Right cardiac atrium (tissue), 5 donors: Measurements from ENCODE around the gene ALOX15B. TPM values are rescaled to one million over a fixed set of nuclear protein-coding genes. Genes with fewer than 3 reads are reported as not detected.

ENCODE experiments used
- ATAC-seq, 2 donors: fragments of 200-7000 bp; cut with Tn5 transposase; one replicate each; pipeline versions ENCODE4 v1.8.0 to v1.9.1; 2020; ENCODE audit warnings: moderate library complexity in 2 of 2, mild to moderate bottlenecking in 1 of 2
- DNase-seq, 3 donors: peaks; one replicate each; pipeline ENCODE4 v3.0.0-alpha.2; 2020
- H3K27ac ChIP-seq: one replicate; pipeline ENCODE4 v1.5.1; 2013; ENCODE audit warnings: mild to moderate bottlenecking, low read length, control low read depth, moderate library complexity
- H3K27me3 ChIP-seq: one replicate; pipeline ENCODE4 v1.6.1; 2013; ENCODE audit not compliant: control insufficient read depth, insufficient read depth
- H3K4me1 ChIP-seq: one replicate; pipeline ENCODE4 v1.6.1; 2013; ENCODE audit warnings: low read length; ENCODE audit not compliant: control insufficient read depth, insufficient read depth
- H3K4me3 ChIP-seq: one replicate; pipeline ENCODE4 v1.5.1; 2013; ENCODE audit warnings: low read length, control low read depth
- H3K9me3 ChIP-seq: one replicate; pipeline ENCODE4 v1.6.1; 2013; ENCODE audit warnings: low read length; ENCODE audit not compliant: control insufficient read depth
- WGBS: extraction: QIAGEN DNeasy Blood & Tissue Kit; methylation state at CpG from one replicate; pipeline ENCODE4 v1.1.7; 2013; 5-methylcytosine and 5-hydroxymethylcytosine counted together
- intact Hi-C, 4 donors: fragments of 100-400 bp; cut with DNase I; formaldehyde crosslinking; loops; one replicate each; pipeline versions ENCODE4 v1.11.0 to v1.14.0; 2022 to 2023
- polyA plus RNA-seq: library from polyadenylated mRNA; stranded (reverse); fragments of 200-250 nt; gene quantifications from one replicate; pipeline ENCODE4 v1.2.3, GENCODE V29; 2013
- total RNA-seq, 4 donors: library from RNA; stranded (reverse); fragmentation: NEBNext Ultra II Directional; extraction: Animal tissue kit (Norgen Biotek cat#: 25700); gene quantifications; one replicate each; pipeline ENCODE4 v1.2.1, GENCODE V29; 2021
- donor health status: healthy with polysubstance abuse.
- donor health status: DM: no; HTN: yes; CAD: no.
- donor health status: DM: no; HTN: no; CAD: no.
- donor health status: DM: no; HTN: yes; CAD: no; lungs with severe emphysema.
- donor health status: DM: yes; HTN: yes; CAD: no.

Gene ALOX15B
- total and polyA plus RNA-seq, 5 donors, result 0.25 to 0.68 (median 0.54) TPM

GRCh38 chr17:8081876-8082275 is 43.0 kb downstream of the ALOX15B start:
- WGBS, result 91% methylated on average over 3 of the region's 3 CpGs
- Histone ChIP-seq H3K27ac (no peak overlapping the region), H3K4me1 (no peaks in the 10 kb centered on the region), H3K27me3 (no peaks in the 10 kb centered on the region), H3K9me3 (no peaks in the 10 kb centered on the region), H3K4me3 (no peak overlapping the region)
- no peak for ATAC-seq
- intact Hi-C loops, result loop anchor here in 1 of 4 donors (5.0 kb wide), 1 partner anchor 35 kb away; the partner anchor contains the start of gene ALOXE3
- DNase-seq, result no peak

- intact Hi-C loops, result loop anchor here in 1 of 4 donors (5.0 kb wide), 1 partner anchor 35 kb away; the partner anchor contains the start of gene ALOXE3
- WGBS, result 74% methylated on average over 10 of the region's 10 CpGs
- no peak for ATAC-seq
Measured at GRCh38 chr17:8082292-8082691, 43.4 kb downstream of the ALOX15B start.

GRCh38 chr17:8084250-8084649 is 45.4 kb downstream of the ALOX15B start:
- intact Hi-C loops, result loop anchor here in 1 of 4 donors (5.0 kb wide), 1 partner anchor 33 kb away; the partner anchor contains the start of gene ALOXE3
- H3K27me3 ChIP-seq, result no peaks in the 10 kb centered on the region
- H3K9me3 ChIP-seq, result no peaks in the 10 kb centered on the region
- H3K27ac ChIP-seq, result no peak overlapping the region
- ATAC-seq (no peak), DNase-seq (no peak)
- WGBS, result 83% methylated on average over 6 of the region's 6 CpGs
- no peaks in the 10 kb centered on the region for H3K4me1 ChIP-seq
- H3K4me3 ChIP-seq, result no peak overlapping the region

More at GRCh38 chr17:8082292-8082691, 43.4 kb downstream of the ALOX15B start:
- Histone ChIP-seq H3K27me3 (no peaks in the 10 kb centered on the region), H3K9me3 (no peaks in the 10 kb centered on the region), H3K4me3 (no peak overlapping the region), H3K4me1 (no peaks in the 10 kb centered on the region), H3K27ac (no peak overlapping the region)
- no peak for DNase-seq

GRCh38 chr17:8087075-8087951 is 48.5 kb downstream of the ALOX15B start, which contains the start of gene ALOX12B:
TSS of gene ALOX12B (minus strand) at chr17:8087716. CDS start at chr17:8087442, 274 bp downstream.
- Histone ChIP-seq H3K4me3 (no peak within 1 kb of the TSS), H3K27me3 (no peaks in the 10 kb centered on the region), H3K4me1 (no peaks in the 10 kb centered on the region), H3K27ac (no peak within 1 kb of the TSS), H3K9me3 (no peaks in the 10 kb centered on the region)
- ATAC-seq, result no peak
- DNase-seq, result peak in 1 of 3 donors; percentile 39
- intact Hi-C loops, result no loop called here
- 79% methylated on average over 20 of the region's 20 CpGs for WGBS

DNA sequence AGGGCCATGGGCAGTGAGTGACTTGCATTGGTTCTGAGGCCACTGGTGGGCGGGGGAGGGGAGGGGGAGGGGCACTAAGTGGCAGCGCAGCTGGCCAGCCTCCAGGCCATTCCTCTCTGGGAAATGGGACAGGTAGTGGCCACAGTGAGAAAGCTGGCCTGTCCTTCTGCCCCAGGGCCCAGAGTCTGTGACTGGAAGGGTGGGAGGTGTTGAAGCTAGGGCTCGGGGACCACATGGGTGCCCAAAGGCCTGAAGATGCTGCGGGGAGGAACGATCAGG is 49.0 kb downstream of the ALOX15B start:
- ATAC-seq, result no peak
- no peak for DNase-seq
- Histone ChIP-seq H3K9me3 (no peaks in the 10 kb centered on the region), H3K4me1 (no peaks in the 10 kb centered on the region), H3K4me3 (no peak overlapping the region), H3K27ac (no peak overlapping the region), H3K27me3 (no peaks in the 10 kb centered on the region)
- intact Hi-C loops, result no loop called here
- WGBS, result 72% methylated on average over 5 of the region's 5 CpGs

DNA sequence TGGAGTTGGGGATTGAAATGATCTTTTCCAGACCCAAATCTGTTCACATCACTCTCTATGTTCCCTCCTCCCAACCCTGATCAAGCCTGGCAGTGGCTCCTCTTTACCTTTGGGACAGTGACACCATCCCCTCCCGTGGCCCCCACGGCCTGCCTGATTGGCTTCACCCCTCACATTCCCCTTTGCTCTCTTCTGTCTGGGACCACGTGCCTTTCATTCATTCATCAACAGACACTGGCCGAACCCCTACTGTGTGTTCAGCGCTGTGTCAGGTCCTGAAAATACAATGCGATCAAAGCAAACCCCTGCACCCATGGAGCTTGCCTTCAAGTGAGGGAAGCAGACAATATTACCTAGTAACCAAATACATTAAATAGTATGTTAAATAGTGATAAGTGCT is 50.9 kb downstream of the ALOX15B start:
- DNase-seq (no peak), ATAC-seq (no peak)
- Histone ChIP-seq H3K27me3 (no peaks in the 10 kb centered on the region), H3K9me3 (no peaks in the 10 kb centered on the region), H3K27ac (no peak overlapping the region), H3K4me3 (no peak overlapping the region), H3K4me1 (no peaks in the 10 kb centered on the region)
- WGBS, result 74% methylated on average over 6 of the region's 6 CpGs
- intact Hi-C loops, result loop anchor here in 2 of 4 donors (10.0 kb wide), 2 partner anchors 215 to 225 kb away; partner anchors contain the start of gene ARHGEF15 (in 1 of the 2)

DNA sequence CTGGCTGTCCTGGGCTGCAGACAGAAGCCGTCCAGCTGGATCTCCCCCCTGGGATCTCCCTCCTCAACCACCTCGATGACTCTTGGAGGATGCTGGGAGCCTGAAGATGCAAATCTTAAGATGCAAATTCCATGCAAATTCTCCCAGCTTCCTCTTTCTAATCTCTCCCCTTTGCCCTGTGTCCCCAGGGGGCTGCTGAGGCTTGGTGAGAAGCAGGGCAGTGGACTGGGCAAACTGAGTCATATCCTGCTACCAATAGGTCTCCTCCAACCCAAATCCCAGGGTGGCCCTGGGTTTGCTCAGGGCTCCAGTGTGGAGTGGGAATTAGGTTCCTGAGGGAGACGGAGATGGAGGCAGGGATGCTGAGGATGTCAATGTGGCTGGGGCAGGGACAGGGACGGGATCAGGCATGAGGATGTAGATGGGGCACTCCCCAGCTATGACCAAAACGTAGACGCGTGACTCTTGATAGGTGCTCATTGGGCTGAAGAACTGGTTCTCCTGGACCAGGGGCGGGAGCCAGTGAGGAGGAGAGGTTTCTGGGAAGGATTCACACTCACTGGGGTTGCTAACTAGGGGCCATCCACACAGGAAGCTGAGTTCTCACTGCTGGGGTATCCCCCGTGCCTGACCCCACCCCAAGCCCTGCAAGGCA is 52.3 kb downstream of the ALOX15B start:
- peak in 1 of 2 donors; percentile 25 for ATAC-seq
- intact Hi-C loops, result loop anchor here in 2 of 4 donors (10.0 kb wide), 2 partner anchors 214 to 224 kb away; partner anchors contain the start of gene ARHGEF15 (in 1 of the 2)
- H3K27me3 ChIP-seq, result no peaks in the 10 kb centered on the region
- no peak for DNase-seq
- WGBS, result 41% methylated on average over 9 of the region's 9 CpGs
- H3K9me3 ChIP-seq, result no peaks in the 10 kb centered on the region
- no peak overlapping the region for H3K27ac ChIP-seq
- H3K4me3 ChIP-seq, result no peak overlapping the region
- H3K4me1 ChIP-seq, result no peaks in the 10 kb centered on the region

DNA sequence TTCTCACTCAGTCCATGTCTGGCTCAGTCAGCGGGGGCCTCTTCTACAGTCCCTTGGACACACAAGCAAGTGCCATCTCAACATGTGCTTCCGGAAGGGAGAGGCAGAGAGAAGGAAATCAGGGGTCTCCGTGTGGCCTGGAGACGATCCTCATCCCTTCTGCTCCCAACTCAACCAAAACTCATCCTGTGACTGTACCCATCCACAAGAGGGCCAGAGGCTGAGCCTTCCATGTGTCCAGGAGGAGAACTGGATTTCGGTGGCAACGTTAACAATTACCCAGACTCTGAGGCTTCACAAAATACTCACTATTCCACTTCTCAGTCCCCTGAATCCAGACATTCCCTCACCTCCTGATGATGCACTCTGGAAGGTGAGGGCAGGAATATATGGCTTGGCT is 56.5 kb downstream of the ALOX15B start:
- WGBS, result 70% methylated on average over 6 of the region's 6 CpGs
- intact Hi-C loops, result loop anchor here in 2 of 4 donors (10.0 kb wide), 2 partner anchors 209 to 219 kb away; partner anchors contain the start of gene ARHGEF15 (in 1 of the 2)

DNA sequence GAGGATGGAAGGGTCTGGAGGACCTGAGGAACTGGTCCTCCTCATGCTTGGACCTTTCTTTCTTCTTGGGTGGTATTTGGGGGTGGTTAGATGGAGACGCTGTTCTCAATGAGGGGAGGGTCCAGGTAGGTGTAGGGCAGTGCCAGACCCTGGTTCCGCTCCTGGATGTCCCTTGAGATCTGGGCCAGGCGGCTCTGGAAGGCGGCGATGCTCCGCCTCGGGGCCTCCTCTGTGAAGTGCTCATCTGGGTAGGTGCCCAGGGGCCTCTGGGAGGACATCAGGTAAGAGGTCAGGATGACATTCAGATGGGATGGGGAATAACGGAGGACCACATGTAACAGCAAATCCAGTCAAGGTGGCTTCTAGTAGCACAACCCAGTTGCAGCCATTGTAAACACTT is 57.7 kb downstream of the ALOX15B start:
- H3K4me1 ChIP-seq, result no peaks in the 10 kb centered on the region
- H3K27me3 ChIP-seq, result no peaks in the 10 kb centered on the region
- H3K4me3 ChIP-seq, result no peak overlapping the region
- H3K27ac ChIP-seq, result no peak overlapping the region
- H3K9me3 ChIP-seq, result no peaks in the 10 kb centered on the region
- ATAC-seq (no peak), DNase-seq (no peak)
- WGBS, result 88% methylated on average over 8 of the region's 8 CpGs
- intact Hi-C loops, result loop anchor here in 2 of 4 donors (10.0 kb wide), 2 partner anchors 208 to 218 kb away; partner anchors contain the start of gene ARHGEF15 (in 1 of the 2)

More for the DNA sequence above, 56.5 kb downstream of the ALOX15B start:
- no peaks in the 10 kb centered on the region for H3K9me3 ChIP-seq
- no peaks in the 10 kb centered on the region for H3K27me3 ChIP-seq
- no peaks in the 10 kb centered on the region for H3K4me1 ChIP-seq
- DNase-seq, result no peak
- no peak for ATAC-seq
- no peak overlapping the region for H3K27ac ChIP-seq
- no peak overlapping the region for H3K4me3 ChIP-seq
